ENCODE results near the gene SORCS3.

GRCh38 chr10:104938031-104938430, 296.9 kb downstream of the SORCS3 start:
- TF ChIP-seq EZH2 (conservative IDR thresholded peaks at IDR 0.05; ENCODE audit: low read depth, low read length) (no peak), SOX5 (CRISPR knock-in tag; IDR thresholded peaks at IDR 0.05; ENCODE audit: borderline replicate concordance) (no peak), POLR2A (IDR thresholded peaks at IDR 0.05; ENCODE audit: insufficient read depth in 1 of 2, low read depth in 2 of 2, low read length in 2 of 2) (no peak), ZNF746 (CRISPR knock-in tag; IDR thresholded peaks at IDR 0.05) (no peak), ZNF543 (CRISPR knock-in tag; IDR thresholded peaks at IDR 0.05) (no peak), CTCF (CRISPR knock-in tag; IDR thresholded peaks at IDR 0.05) (no peak)

Measured in HepG2 (cell line).